HEK293 (cell line): ENCODE data around the gene CELSR3.

Experiments used
- BCL11A ChIP-seq: fragments of 450-650 bp; formaldehyde crosslinking; IDR thresholded peaks from 2 replicates; pipeline ENCODE4 v1.5.1; 2016; ENCODE audit warnings: low read depth, missing biosample characterization, missing genetic modification characterization
- TCF7L2 ChIP-seq: IDR thresholded peaks from 2 replicates; pipeline ENCODE4 v1.6.1; 2011; ENCODE audit warnings: low read depth, mild to moderate bottlenecking, inconsistent platforms, low read length, moderate library complexity, borderline replicate concordance
- YY2 ChIP-seq: fragments of 450-650 bp; formaldehyde crosslinking; IDR thresholded peaks from 2 replicates; pipeline ENCODE4 v1.5.1; 2016; ENCODE audit warnings: missing biosample characterization, missing genetic modification characterization
- ZFP3 ChIP-seq: fragments of 450-650 bp; formaldehyde crosslinking; IDR thresholded peaks from 2 replicates; pipeline ENCODE4 v1.5.1; 2016; ENCODE audit warnings: low read depth, missing biosample characterization, missing genetic modification characterization
- ZNF146 ChIP-seq: fragments of 450-650 bp; formaldehyde crosslinking; IDR thresholded peaks from 2 replicates; pipeline ENCODE4 v1.5.1; 2016; ENCODE audit warnings: missing biosample characterization, missing genetic modification characterization
- ZNF214 ChIP-seq: fragments of 450-650 bp; formaldehyde crosslinking; IDR thresholded peaks from 2 replicates; pipeline ENCODE4 v1.5.1; 2017; ENCODE audit warnings: missing biosample characterization, mild to moderate bottlenecking, missing genetic modification characterization, borderline replicate concordance
- ZNF335 ChIP-seq: fragments of 450-650 bp; formaldehyde crosslinking; conservative IDR thresholded peaks from 2 replicates; pipeline ENCODE4 v1.5.1; 2016; ENCODE audit warnings: missing biosample characterization, missing genetic modification characterization
- ZNF510 ChIP-seq: fragments of 450-650 bp; formaldehyde crosslinking; IDR thresholded peaks from 2 replicates; pipeline ENCODE4 v1.5.1; 2018; ENCODE audit warnings: mild to moderate bottlenecking, missing genetic modification characterization, missing biosample characterization; ENCODE audit not compliant: insufficient replicate concordance
- ZNF529 ChIP-seq: fragments of 450-650 bp; formaldehyde crosslinking; IDR thresholded peaks from 2 replicates; pipeline ENCODE4 v1.5.1; 2017; ENCODE audit warnings: missing genetic modification characterization, missing biosample characterization; ENCODE audit not compliant: insufficient replicate concordance
- ZNF561 ChIP-seq: fragments of 450-650 bp; IDR thresholded peaks from 2 replicates; pipeline ENCODE4 v1.5.1; 2018; ENCODE audit warnings: missing biosample characterization, missing genetic modification characterization, borderline replicate concordance
- ZNF747 ChIP-seq: fragments of 450-650 bp; formaldehyde crosslinking; IDR thresholded peaks from 2 replicates; pipeline ENCODE4 v1.5.1; 2016; ENCODE audit warnings: missing biosample characterization, missing genetic modification characterization
- TF ChIP-seq, protein P1 (sequence below): fragments of 450-650 bp; formaldehyde crosslinking; IDR thresholded peaks from 2 replicates; pipeline ENCODE4 v1.5.1; 2016; ENCODE audit warnings: missing biosample characterization, missing genetic modification characterization
- TF ChIP-seq, protein P2 (sequence below): fragments of 450-650 bp; formaldehyde crosslinking; IDR thresholded peaks from 2 replicates; pipeline ENCODE4 v1.5.1; 2017; ENCODE audit warnings: missing biosample characterization, missing genetic modification characterization
- TF ChIP-seq, protein P3 (sequence below): fragments of 450-650 bp; formaldehyde crosslinking; IDR thresholded peaks from 2 replicates; pipeline ENCODE4 v1.5.1; 2016; ENCODE audit warnings: missing biosample characterization, missing genetic modification characterization, low read depth

DNA sequence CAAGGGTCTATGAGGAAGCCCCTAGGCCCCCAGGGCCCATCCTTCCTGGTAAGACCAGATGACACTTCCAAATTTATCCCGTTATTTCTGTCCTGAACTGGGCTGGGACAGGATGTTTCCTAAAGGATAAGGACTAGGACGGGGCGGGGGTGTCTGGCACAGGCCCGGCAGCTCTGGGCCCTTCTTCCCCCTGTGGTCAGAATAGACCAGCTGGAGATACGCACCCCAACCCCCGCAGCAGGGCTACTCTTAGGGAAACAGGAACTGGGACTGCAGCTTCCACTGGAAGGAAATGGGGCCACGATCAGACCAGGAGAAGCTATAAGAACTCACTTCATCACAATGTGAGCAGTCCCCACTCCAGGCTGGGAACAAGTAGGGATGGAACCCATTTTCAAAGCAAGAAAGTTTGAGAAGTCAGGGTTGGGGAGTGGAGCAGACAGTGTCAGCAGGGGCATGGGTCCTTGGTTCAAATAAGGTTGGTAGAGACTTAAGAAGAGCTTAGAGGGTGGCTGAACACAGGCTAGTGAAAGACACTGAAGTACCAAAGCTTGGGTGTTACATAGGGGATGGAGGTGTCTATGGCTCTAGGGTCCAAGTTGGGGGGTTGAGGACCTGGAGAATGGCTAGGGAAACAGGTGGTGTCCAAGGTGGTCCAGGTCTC lies 21.9 kb upstream of the CELSR3 start:
- no peak for TF ChIP-seq ZNF561 (tag by site-specific recombination)
- TF ChIP-seq, protein P1, sequence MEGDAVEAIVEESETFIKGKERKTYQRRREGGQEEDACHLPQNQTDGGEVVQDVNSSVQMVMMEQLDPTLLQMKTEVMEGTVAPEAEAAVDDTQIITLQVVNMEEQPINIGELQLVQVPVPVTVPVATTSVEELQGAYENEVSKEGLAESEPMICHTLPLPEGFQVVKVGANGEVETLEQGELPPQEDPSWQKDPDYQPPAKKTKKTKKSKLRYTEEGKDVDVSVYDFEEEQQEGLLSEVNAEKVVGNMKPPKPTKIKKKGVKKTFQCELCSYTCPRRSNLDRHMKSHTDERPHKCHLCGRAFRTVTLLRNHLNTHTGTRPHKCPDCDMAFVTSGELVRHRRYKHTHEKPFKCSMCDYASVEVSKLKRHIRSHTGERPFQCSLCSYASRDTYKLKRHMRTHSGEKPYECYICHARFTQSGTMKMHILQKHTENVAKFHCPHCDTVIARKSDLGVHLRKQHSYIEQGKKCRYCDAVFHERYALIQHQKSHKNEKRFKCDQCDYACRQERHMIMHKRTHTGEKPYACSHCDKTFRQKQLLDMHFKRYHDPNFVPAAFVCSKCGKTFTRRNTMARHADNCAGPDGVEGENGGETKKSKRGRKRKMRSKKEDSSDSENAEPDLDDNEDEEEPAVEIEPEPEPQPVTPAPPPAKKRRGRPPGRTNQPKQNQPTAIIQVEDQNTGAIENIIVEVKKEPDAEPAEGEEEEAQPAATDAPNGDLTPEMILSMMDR (tag by site-specific recombination), result no peak
- TF ChIP-seq ZFP3 (tag by site-specific recombination), result no peak
- no peak for TF ChIP-seq YY2 (tag by site-specific recombination)
- TF ChIP-seq ZNF510 (tag by site-specific recombination), result no peak
- TF ChIP-seq TCF7L2, result no peak
- no peak for TF ChIP-seq ZNF747 (tag by site-specific recombination)
- TF ChIP-seq, protein P2, sequence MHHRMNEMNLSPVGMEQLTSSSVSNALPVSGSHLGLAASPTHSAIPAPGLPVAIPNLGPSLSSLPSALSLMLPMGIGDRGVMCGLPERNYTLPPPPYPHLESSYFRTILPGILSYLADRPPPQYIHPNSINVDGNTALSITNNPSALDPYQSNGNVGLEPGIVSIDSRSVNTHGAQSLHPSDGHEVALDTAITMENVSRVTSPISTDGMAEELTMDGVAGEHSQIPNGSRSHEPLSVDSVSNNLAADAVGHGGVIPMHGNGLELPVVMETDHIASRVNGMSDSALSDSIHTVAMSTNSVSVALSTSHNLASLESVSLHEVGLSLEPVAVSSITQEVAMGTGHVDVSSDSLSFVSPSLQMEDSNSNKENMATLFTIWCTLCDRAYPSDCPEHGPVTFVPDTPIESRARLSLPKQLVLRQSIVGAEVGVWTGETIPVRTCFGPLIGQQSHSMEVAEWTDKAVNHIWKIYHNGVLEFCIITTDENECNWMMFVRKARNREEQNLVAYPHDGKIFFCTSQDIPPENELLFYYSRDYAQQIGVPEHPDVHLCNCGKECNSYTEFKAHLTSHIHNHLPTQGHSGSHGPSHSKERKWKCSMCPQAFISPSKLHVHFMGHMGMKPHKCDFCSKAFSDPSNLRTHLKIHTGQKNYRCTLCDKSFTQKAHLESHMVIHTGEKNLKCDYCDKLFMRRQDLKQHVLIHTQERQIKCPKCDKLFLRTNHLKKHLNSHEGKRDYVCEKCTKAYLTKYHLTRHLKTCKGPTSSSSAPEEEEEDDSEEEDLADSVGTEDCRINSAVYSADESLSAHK (tag by site-specific recombination), result no peak
- TF ChIP-seq ZNF529 (tag by site-specific recombination), result no peak
- no peak for TF ChIP-seq ZNF214 (tag by site-specific recombination)
- no peak for TF ChIP-seq BCL11A
- TF ChIP-seq, protein P3, sequence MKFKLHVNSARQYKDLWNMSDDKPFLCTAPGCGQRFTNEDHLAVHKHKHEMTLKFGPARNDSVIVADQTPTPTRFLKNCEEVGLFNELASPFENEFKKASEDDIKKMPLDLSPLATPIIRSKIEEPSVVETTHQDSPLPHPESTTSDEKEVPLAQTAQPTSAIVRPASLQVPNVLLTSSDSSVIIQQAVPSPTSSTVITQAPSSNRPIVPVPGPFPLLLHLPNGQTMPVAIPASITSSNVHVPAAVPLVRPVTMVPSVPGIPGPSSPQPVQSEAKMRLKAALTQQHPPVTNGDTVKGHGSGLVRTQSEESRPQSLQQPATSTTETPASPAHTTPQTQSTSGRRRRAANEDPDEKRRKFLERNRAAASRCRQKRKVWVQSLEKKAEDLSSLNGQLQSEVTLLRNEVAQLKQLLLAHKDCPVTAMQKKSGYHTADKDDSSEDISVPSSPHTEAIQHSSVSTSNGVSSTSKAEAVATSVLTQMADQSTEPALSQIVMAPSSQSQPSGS (tag by site-specific recombination), result no peak
- no peak for TF ChIP-seq ZNF335
- no peak for TF ChIP-seq ZNF146 (tag by site-specific recombination)
